ENCODE measurements around the gene ASCC2.

ASCC2 gene

DNA sequence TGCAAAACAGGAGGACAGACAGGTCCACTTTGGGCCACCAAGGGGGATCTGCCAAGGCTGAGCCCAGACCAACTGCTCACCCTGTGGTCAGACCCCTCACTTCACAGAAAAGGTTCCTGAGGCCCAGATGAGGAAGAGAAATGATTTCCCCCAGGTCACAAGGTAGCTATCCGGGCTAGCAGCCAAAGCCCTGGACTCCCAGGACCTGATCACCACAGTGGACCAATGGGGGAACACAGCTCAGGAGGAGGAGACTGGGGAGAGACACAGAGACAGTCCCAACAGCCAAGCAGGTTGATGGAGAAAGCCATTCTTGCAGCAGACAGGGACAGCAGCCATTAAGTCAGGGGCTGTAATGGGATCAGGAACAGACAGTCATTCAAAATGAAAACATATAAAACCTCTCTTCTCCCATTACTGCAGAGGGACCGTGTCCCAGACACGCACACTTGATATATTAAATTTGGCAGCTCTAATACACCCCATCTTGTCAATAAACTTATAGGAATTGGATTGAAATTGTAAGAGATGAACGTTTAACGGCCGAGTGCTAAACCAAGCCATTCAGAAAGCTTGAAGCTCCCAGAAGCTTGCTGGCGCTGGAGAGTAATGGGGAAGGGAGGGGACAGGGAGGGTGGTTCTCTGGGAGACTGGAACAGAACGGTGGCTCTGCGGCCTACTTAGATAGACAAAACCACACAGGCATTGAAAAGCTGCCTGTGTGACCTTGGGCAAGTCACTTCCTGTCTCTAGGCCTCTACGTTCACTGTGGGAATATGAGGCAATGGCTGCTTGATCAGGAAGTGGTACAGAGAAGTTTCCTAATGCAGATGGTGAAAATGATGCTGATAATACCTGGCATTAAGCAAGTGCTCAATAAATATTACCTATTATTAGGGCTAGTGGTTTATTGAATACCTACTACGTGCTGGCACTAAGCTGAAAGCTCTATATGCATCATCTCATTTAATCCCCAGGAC is 87.2 kb downstream of the ASCC2 start:
- DNase-seq = no peak

- no peak for DNase-seq
Measured at GRCh38 chr22:29750029-29750428, 88.0 kb downstream of the ASCC2 start.

GRCh38 chr22:29748248-29748893 is 89.7 kb downstream of the ASCC2 start:
- DNase-seq = no peak

GRCh38 chr22:29747832-29748231 is 90.2 kb downstream of the ASCC2 start:
- no peak for DNase-seq

DNA sequence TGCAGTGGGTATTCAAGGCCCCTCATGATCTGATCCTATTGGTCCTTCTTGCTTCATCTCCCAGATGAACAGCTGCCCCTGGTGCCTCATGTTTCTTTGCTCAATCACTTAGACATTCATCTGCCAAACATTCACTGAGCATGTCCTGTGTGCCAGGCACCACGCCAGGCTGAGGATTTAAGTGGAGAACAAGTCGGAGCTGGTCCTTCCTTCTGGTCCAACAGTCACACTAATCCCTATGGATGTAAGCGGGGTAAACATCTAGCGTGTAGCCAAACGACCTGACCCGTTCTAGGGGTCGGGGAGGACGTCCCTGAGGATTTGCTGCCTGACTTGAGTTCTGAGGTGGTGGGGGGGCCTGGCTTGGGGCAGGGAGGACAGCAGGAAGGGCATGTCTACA is 93.2 kb downstream of the ASCC2 start:
- no peak for DNase-seq

DNA sequence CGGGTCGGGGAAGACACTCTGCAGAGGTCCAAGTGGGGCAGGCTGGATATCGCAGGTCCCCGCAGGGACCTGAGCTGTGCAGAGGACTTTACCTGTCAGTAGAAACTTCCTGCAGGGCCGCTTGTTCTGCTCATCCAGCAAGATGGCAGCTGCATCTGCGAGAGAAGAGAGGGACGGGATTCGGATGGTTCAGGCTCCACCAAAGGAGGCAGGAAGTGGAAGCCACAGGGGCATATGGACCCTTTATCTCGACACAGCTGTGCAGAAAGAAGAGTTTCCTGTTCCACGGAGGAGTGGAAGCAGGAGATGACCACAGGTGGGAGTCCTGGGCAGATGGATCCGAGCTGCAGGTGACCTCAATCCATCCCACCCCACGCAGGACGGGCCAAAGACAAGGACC is 95.7 kb downstream of the ASCC2 start:
- DNase-seq = no peak

- no peak for DNase-seq
Measured at GRCh38 chr22:29741926-29742325, 96.1 kb downstream of the ASCC2 start.

DNA sequence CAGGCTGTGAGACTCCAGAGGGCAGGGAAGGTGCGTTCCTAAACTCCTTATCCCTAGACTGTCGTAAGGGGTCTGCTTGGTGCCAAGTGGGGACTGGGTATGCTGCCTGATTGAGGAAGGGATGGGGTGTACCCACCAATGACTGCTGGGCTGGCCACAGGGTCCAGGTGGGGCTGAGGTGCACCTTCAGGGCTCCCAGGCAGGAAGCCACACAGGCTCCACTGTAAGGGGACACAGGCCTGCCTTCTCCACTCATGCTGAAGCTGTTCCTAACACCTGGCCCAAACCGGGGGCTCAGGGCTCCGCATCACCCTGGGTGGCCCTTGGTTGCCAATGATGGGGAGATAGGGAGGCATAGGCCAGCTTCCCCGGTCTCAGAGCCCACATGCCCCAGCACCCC is 97.9 kb downstream of the ASCC2 start:
- DNase-seq = no peak

DNA sequence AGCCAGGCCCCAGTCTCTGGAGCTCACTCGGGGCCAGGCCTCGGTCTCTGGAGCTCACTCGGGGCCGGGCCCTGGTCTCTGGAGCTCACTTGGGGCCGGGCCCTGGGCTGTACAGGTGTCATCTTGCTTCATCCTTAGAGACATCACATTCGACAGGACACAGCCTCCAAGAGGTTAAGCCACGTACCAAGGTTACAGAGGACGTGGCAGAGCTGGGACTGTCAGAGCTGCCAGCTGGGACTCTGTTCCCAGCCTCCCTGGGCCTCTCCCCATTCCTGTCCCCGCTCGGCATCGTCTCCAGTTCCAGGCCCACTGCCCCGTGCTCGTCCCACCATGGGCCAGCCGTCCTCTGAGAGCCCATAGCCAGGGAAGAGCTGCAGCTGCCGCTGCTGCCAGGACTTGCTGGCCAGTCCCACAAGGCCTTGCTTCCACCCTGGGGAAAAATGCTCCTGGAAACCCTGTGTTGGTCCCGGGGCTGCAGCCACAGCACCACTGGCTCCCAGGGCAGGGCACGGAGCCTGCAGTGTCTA is 98.7 kb downstream of the ASCC2 start:
- DNase-seq = no peak

All from activated naive CD4-positive, alpha-beta T cell (primary cell).